ENCODE measurements around the gene FAM13A. TPM values are rescaled to one million over a fixed set of nuclear protein-coding genes. Genes with fewer than 3 reads are reported as not detected.

FAM13A gene
- total RNA-seq, 1 donor from 2014 or later, result 57.7 TPM

GRCh38 chr4:88965053-88965452 is 91.9 kb downstream of the FAM13A start:
- no peaks in the 10 kb centered on the region for H3K9me3 Mint-ChIP-seq
- no peak for DNase-seq (ENCODE audit: low spot score in 2 of 2, unreplicated experiment in 2 of 2)
- no peaks in the 10 kb centered on the region for H3K27me3 Mint-ChIP-seq (ENCODE audit: low read depth)
- H3K4me3 Mint-ChIP-seq, result no peak overlapping the region
- no peak for TF ChIP-seq CTCF (IDR thresholded peaks at IDR 0.05; ENCODE audit: unreplicated experiment)
- no peaks in the 10 kb centered on the region for H3K4me1 Mint-ChIP-seq
- no peak overlapping the region for H3K27ac Mint-ChIP-seq
- peaks cover 5% of the 10 kb centered on the region for H3K36me3 Mint-ChIP-seq

- Mint-ChIP-seq H3K4me3 (no peak overlapping the region), H3K27ac (no peak overlapping the region), H3K4me1 (no peaks in the 10 kb centered on the region), H3K9me3 (peaks cover 1% of the 10 kb centered on the region), H3K36me3 (peaks cover 9% of the 10 kb centered on the region), H3K27me3 (ENCODE audit: low read depth) (no peaks in the 10 kb centered on the region)
- no peak for TF ChIP-seq CTCF (IDR thresholded peaks at IDR 0.05; ENCODE audit: unreplicated experiment)
- DNase-seq (ENCODE audit: low spot score in 2 of 2, unreplicated experiment in 2 of 2), result no peak
Observed at GRCh38 chr4:88964450-88964849, 92.5 kb downstream of the FAM13A start.

GRCh38 chr4:88963817-88964216 is 93.2 kb downstream of the FAM13A start:
- Mint-ChIP-seq H3K27ac (no peak overlapping the region), H3K4me3 (no peak overlapping the region), H3K36me3 (peaks cover 15% of the 10 kb centered on the region), H3K4me1 (no peaks in the 10 kb centered on the region), H3K27me3 (ENCODE audit: low read depth) (no peaks in the 10 kb centered on the region), H3K9me3 (peaks cover 7% of the 10 kb centered on the region)
- TF ChIP-seq CTCF (IDR thresholded peaks at IDR 0.05; ENCODE audit: unreplicated experiment), result no peak
- DNase-seq (ENCODE audit: low spot score in 2 of 2, unreplicated experiment in 2 of 2), result no peak

GRCh38 chr4:88962396-88962795 is 94.6 kb downstream of the FAM13A start:
- no peak overlapping the region for H3K4me3 Mint-ChIP-seq
- no peaks in the 10 kb centered on the region for H3K4me1 Mint-ChIP-seq
- peaks cover 28% of the 10 kb centered on the region for H3K36me3 Mint-ChIP-seq

GRCh38 chr4:88960576-88960975 is 96.4 kb downstream of the FAM13A start:
- Mint-ChIP-seq H3K4me3 (no peak overlapping the region), H3K9me3 (peaks cover 16% of the 10 kb centered on the region), H3K27ac (no peak overlapping the region), H3K27me3 (ENCODE audit: low read depth) (no peaks in the 10 kb centered on the region), H3K4me1 (no peaks in the 10 kb centered on the region), H3K36me3 (peaks cover 36% of the 10 kb centered on the region)
- TF ChIP-seq CTCF (IDR thresholded peaks at IDR 0.05; ENCODE audit: unreplicated experiment), result no peak
- DNase-seq (ENCODE audit: low spot score in 2 of 2, unreplicated experiment in 2 of 2), result no peak

More at GRCh38 chr4:88962396-88962795, 94.6 kb downstream of the FAM13A start:
- no peaks in the 10 kb centered on the region for H3K27me3 Mint-ChIP-seq (ENCODE audit: low read depth)
- H3K9me3 Mint-ChIP-seq, result peaks cover 13% of the 10 kb centered on the region
- DNase-seq (ENCODE audit: low spot score in 2 of 2, unreplicated experiment in 2 of 2), result no peak
- TF ChIP-seq CTCF (IDR thresholded peaks at IDR 0.05; ENCODE audit: unreplicated experiment), result no peak
- H3K27ac Mint-ChIP-seq, result no peak overlapping the region

GRCh38 chr4:88958080-88958479 is 98.9 kb downstream of the FAM13A start:
- no peak overlapping the region for H3K27ac Mint-ChIP-seq
- H3K9me3 Mint-ChIP-seq, result peaks cover 16% of the 10 kb centered on the region

More at GRCh38 chr4:88958080-88958479, 98.9 kb downstream of the FAM13A start:
- no peak for DNase-seq (ENCODE audit: low spot score in 2 of 2, unreplicated experiment in 2 of 2)
- Mint-ChIP-seq H3K36me3 (peaks cover 40% of the 10 kb centered on the region), H3K4me1 (no peaks in the 10 kb centered on the region), H3K4me3 (no peak overlapping the region), H3K27me3 (ENCODE audit: low read depth) (no peaks in the 10 kb centered on the region)
- no peak for TF ChIP-seq CTCF (IDR thresholded peaks at IDR 0.05; ENCODE audit: unreplicated experiment)

Measured in mesothelial cell of epicardium (in vitro differentiated cells).